Naive thymus-derived CD4-positive, alpha-beta T cell (primary cell): ENCODE measurements around the gene TCHHL1. TPM values are rescaled to one million over a fixed set of nuclear protein-coding genes. Genes with fewer than 3 reads are reported as not detected.
A peak's percentile ranks its signal among the peaks of the same experiment; 100 is the strongest.

Experiments
- ATAC-seq: fragments of 150-1000 bp; cut with Tn5 transposase; 2 replicates; pipeline ENCODE4 v1.10.0; 2021; ENCODE audit warnings: mild to moderate bottlenecking, moderate library complexity
- CTCF ChIA-PET: fragments of 350-600 bp; sonication (Branson Sonifier 250); formaldehyde crosslinking; loops from one replicate; lab custom pipeline; 2021; ENCODE audit warnings: antibody characterized with exemption; lab: Charles Lee
- POLR2A ChIA-PET: fragments of 350-600 bp; sonication (Branson Sonifier 250); formaldehyde crosslinking; loops from one replicate; lab custom pipeline; 2021; ENCODE audit warnings: antibody characterized with exemption, inconsistent platforms; lab: Charles Lee
- DNase-seq, 9 donors: peaks; one replicate each; pipeline versions ENCODE4 v3.0.0 to v3.0.0-alpha.2; 2020 to 2022; ENCODE audit warnings: mixed read lengths in 1 of 9
- H3K27ac ChIP-seq: one replicate; pipeline ENCODE4 v1.7.0; 2013; ENCODE audit warnings: mild to moderate bottlenecking, low read depth, low read length, moderate library complexity
- H3K27me3 ChIP-seq, 2 donors: one replicate each; pipeline ENCODE4 v1.7.0; 2013; ENCODE audit warnings: low read length in 2 of 2, mild to moderate bottlenecking in 2 of 2, moderate library complexity in 2 of 2; ENCODE audit not compliant: control insufficient read depth in 2 of 2, insufficient read depth in 2 of 2
- H3K36me3 ChIP-seq, 3 experiments: 1 replicate in 2 of 3; 2 replicates in 1 of 3; pipeline ENCODE4 v1.7.0; 2013; ENCODE audit warnings: low read length in 3 of 3, mild to moderate bottlenecking in 3 of 3, moderate library complexity in 1 of 3; ENCODE audit not compliant: insufficient read depth in 3 of 3, control insufficient read depth in 2 of 3
- H3K4me1 ChIP-seq, 2 donors: one replicate each; pipeline ENCODE4 v1.7.0; 2013; ENCODE audit warnings: low read length in 2 of 2, mild to moderate bottlenecking in 2 of 2, moderate library complexity in 1 of 2; ENCODE audit not compliant: control insufficient read depth in 2 of 2, insufficient read depth in 2 of 2
- H3K4me3 ChIP-seq: 2 replicates; pipeline ENCODE4 v1.7.0; 2013; ENCODE audit warnings: mild to moderate bottlenecking, low read length
- H3K9me3 ChIP-seq, 3 experiments: 1 replicate in 2 of 3; 2 replicates in 1 of 3; pipeline ENCODE4 v1.7.0; 2013; ENCODE audit warnings: low read length in 3 of 3; ENCODE audit not compliant: control insufficient read depth in 2 of 3
- H3K27ac Mint-ChIP-seq, 9 donors: one replicate each; pipeline ENCODE4 v1.8.0; 2020 to 2022; ENCODE audit warnings: mixed read lengths in 9 of 9, mild to moderate bottlenecking in 8 of 9, moderate library complexity in 5 of 9, inconsistent platforms in 2 of 9
- H3K27me3 Mint-ChIP-seq, 5 donors: one replicate each; pipeline ENCODE4 v1.8.0; 2021 to 2022; ENCODE audit warnings: mixed read lengths in 5 of 5, mild to moderate bottlenecking in 1 of 5
- H3K36me3 Mint-ChIP-seq, 5 donors: one replicate each; pipeline ENCODE4 v1.8.0; 2020 to 2022; ENCODE audit warnings: mixed read lengths in 5 of 5, mild to moderate bottlenecking in 3 of 5, inconsistent platforms in 1 of 5
- H3K4me1 Mint-ChIP-seq, 7 donors: one replicate each; pipeline ENCODE4 v1.8.0; 2020 to 2022; ENCODE audit warnings: mixed read lengths in 7 of 7, mild to moderate bottlenecking in 3 of 7, inconsistent platforms in 1 of 7
- H3K4me3 Mint-ChIP-seq, 10 donors: one replicate each; pipeline ENCODE4 v1.8.0; 2020 to 2022; ENCODE audit warnings: mild to moderate bottlenecking in 10 of 10, mixed read lengths in 10 of 10, moderate library complexity in 6 of 10, inconsistent platforms in 2 of 10
- H3K9me3 Mint-ChIP-seq, 11 donors: one replicate each; pipeline ENCODE4 v1.8.0; 2020 to 2022; ENCODE audit warnings: mixed read lengths in 11 of 11, mild to moderate bottlenecking in 4 of 11, inconsistent platforms in 1 of 11, moderate library complexity in 1 of 11
- intact Hi-C, 2 donors: fragments of 100-400 bp; cut with micrococcal nuclease; formaldehyde crosslinking; loops; one replicate each; pipeline ENCODE4 v1.15.1; 2023
- polyA plus RNA-seq, 2 donors: library from polyadenylated mRNA; unstranded; fragments of 300-500 nt; fragmentation: Illumina TruSeq; gene quantifications; one replicate each; pipeline ENCODE4 v1.2.3, GENCODE V29; 2021
- total RNA-seq, 6 experiments: library from RNA in 5 of 6; stranded (reverse) in 5 of 6; gene quantifications; 1 replicate in 5 of 6; 2 replicates in 1 of 6; pipeline ENCODE4 v1.2.3 and lab custom pipeline; 2021 to 2026

Gene TCHHL1
- total and polyA plus RNA-seq, 7 experiments from 2014 or later = not detected

GRCh38 chr1:152115344-152115743 lies 26.5 kb upstream of the TCHHL1 start, which contains the start of gene TCHH:
Gene TCHH (minus strand): TSS chr1:152115444. CDS start chr1:152114080, 1,364 bp downstream.
- CTCF ChIA-PET = no interaction called here

GRCh38 chr1:152112885-152113432 lies 24.1 kb upstream of the TCHHL1 start:
- peaks cover 0 to 5% (median 0%) of the 10 kb centered on the region in 7 donors for H3K4me1 Mint-ChIP-seq
- intact Hi-C loops = loop anchor here in 1 of 2 donors (5.0 kb wide), 1 partner anchor 66 kb away; no protein-coding TSS in a partner anchor
- DNase-seq = no peak
- no peaks in the 10 kb centered on the region for H3K9me3 ChIP-seq
- peaks cover 15 to 38% (median 19%) of the 10 kb centered on the region in 5 donors for H3K27me3 Mint-ChIP-seq
- peaks cover 23 to 27% of the 10 kb centered on the region in 2 donors for H3K4me1 ChIP-seq
- no peak overlapping the region for H3K4me3 Mint-ChIP-seq
- peaks cover 4 to 47% of the 10 kb centered on the region in 2 donors for H3K27me3 ChIP-seq
- H3K36me3 Mint-ChIP-seq = peaks cover 0 to 8% (median 0%) of the 10 kb centered on the region in 5 donors
- H3K36me3 ChIP-seq = no peaks in the 10 kb centered on the region
- no peak overlapping the region for H3K27ac Mint-ChIP-seq
- POLR2A ChIA-PET = no interaction called here
- no peak for ATAC-seq
- no peak overlapping the region for H3K27ac ChIP-seq
- CTCF ChIA-PET = interaction anchor here (0.7 kb wide), 1 partner anchor 76 kb away, joined by 3 read pairs; no protein-coding TSS in a partner anchor
- H3K4me3 ChIP-seq = peak overlapping the region; percentile 37
- H3K9me3 Mint-ChIP-seq = peaks cover 0 to 5% (median 0%) of the 10 kb centered on the region in 11 donors

More at GRCh38 chr1:152115344-152115743, 26.5 kb upstream of the TCHHL1 start, which contains the start of gene TCHH:
- peaks cover 4 to 25% of the 10 kb centered on the region in 2 donors for H3K27me3 ChIP-seq
- Mint-ChIP-seq H3K9me3 (no peaks in the 10 kb centered on the region), H3K27me3 (peaks cover 26 to 47% (median 34%) of the 10 kb centered on the region in 5 donors), H3K36me3 (peaks cover 0 to 3% (median 0%) of the 10 kb centered on the region in 5 donors), H3K4me1 (peaks cover 0 to 1% (median 0%) of the 10 kb centered on the region in 7 donors), H3K27ac (no peak within 1 kb of the TSS), H3K4me3 (no peak within 1 kb of the TSS)
- H3K4me3 ChIP-seq = no peak within 1 kb of the TSS
- intact Hi-C loops = no loop called here
- POLR2A ChIA-PET = no interaction called here
- ATAC-seq (no peak), DNase-seq (no peak)
- no peak within 1 kb of the TSS for H3K27ac ChIP-seq
- H3K9me3 ChIP-seq = no peaks in the 10 kb centered on the region
- peaks cover 4 to 9% of the 10 kb centered on the region in 2 donors for H3K4me1 ChIP-seq
- H3K36me3 ChIP-seq = no peaks in the 10 kb centered on the region

GRCh38 chr1:152112101-152112884 lies 23.4 kb upstream of the TCHHL1 start:
- ChIA-PET CTCF (interaction anchor here (0.5 to 0.7 kb wide), 3 partner anchors 77 to 322 kb away, joined by 3 to 10 read pairs (median 3); partner anchors contain the start of gene TDRKH), POLR2A (interaction anchor here (0.7 kb wide), 2 partner anchors 44 to 331 kb away, joined by 3 to 4 read pairs; no protein-coding TSS in a partner anchor)
- Histone ChIP-seq H3K9me3 (no peaks in the 10 kb centered on the region), H3K27ac (no peak overlapping the region), H3K4me3 (peak overlapping the region; percentile 37), H3K36me3 (no peaks in the 10 kb centered on the region), H3K4me1 (peaks cover 23 to 28% of the 10 kb centered on the region in 2 donors), H3K27me3 (peaks cover 4 to 52% of the 10 kb centered on the region in 2 donors)
- Mint-ChIP-seq H3K27ac (no peak overlapping the region), H3K27me3 (peaks cover 12 to 36% (median 16%) of the 10 kb centered on the region in 5 donors), H3K9me3 (peaks cover 0 to 8% (median 0%) of the 10 kb centered on the region in 11 donors), H3K4me1 (peaks cover 0 to 11% (median 0%) of the 10 kb centered on the region in 7 donors), H3K36me3 (peaks cover 0 to 13% (median 0%) of the 10 kb centered on the region in 5 donors), H3K4me3 (no peak overlapping the region)
- ATAC-seq (no peak), DNase-seq (peak in 1 of 9 donors; percentile 25)
- intact Hi-C loops = loop anchor here in 1 of 2 donors (5.0 kb wide), 1 partner anchor 65 kb away; no protein-coding TSS in a partner anchor

- ChIA-PET CTCF (interaction anchor here (0.5 to 0.7 kb wide), 2 partner anchors 259 to 321 kb away, joined by 3 to 10 read pairs; partner anchors contain the start of gene TDRKH), POLR2A (interaction anchor here (0.7 kb wide), 2 partner anchors 44 to 332 kb away, joined by 3 to 4 read pairs; no protein-coding TSS in a partner anchor)
- H3K36me3 Mint-ChIP-seq = peaks cover 0 to 13% (median 0%) of the 10 kb centered on the region in 5 donors
- H3K4me1 ChIP-seq = peaks cover 23 to 28% of the 10 kb centered on the region in 2 donors
- DNase-seq (peak in 1 of 9 donors; percentile 40), ATAC-seq (peak; percentile 8)
- H3K4me1 Mint-ChIP-seq = peaks cover 0 to 12% (median 0%) of the 10 kb centered on the region in 7 donors
- no peaks in the 10 kb centered on the region for H3K36me3 ChIP-seq
- H3K27ac ChIP-seq = no peak overlapping the region
- no peak overlapping the region for H3K27ac Mint-ChIP-seq
- intact Hi-C loops = loop anchor here in 1 of 2 donors (2.0 to 5.0 kb wide), 2 partner anchors 64 to 75 kb away; no protein-coding TSS in a partner anchor
- H3K27me3 Mint-ChIP-seq = peaks cover 5 to 28% (median 9%) of the 10 kb centered on the region in 5 donors
- no peaks in the 10 kb centered on the region for H3K9me3 ChIP-seq
- no peak overlapping the region for H3K4me3 Mint-ChIP-seq
- H3K27me3 ChIP-seq = peaks cover 4 to 55% of the 10 kb centered on the region in 2 donors
- peaks cover 0 to 8% (median 0%) of the 10 kb centered on the region in 11 donors for H3K9me3 Mint-ChIP-seq
- peak overlapping the region; percentile 63 for H3K4me3 ChIP-seq
Observed at GRCh38 chr1:152111515-152111968, 22.7 kb upstream of the TCHHL1 start.

- peak in 3 of 9 donors; percentile 10 to 42 (median 25) for DNase-seq
- H3K27me3 ChIP-seq = peaks cover 4 to 55% of the 10 kb centered on the region in 2 donors
- H3K9me3 Mint-ChIP-seq = peaks cover 0 to 8% (median 0%) of the 10 kb centered on the region in 11 donors
- H3K4me1 Mint-ChIP-seq = peaks cover 0 to 12% (median 0%) of the 10 kb centered on the region in 7 donors
- H3K36me3 ChIP-seq = no peaks in the 10 kb centered on the region
- intact Hi-C loops = loop anchor here in 1 of 2 donors (2.0 to 5.0 kb wide), 2 partner anchors 64 to 76 kb away; no protein-coding TSS in a partner anchor
- H3K27ac Mint-ChIP-seq = no peak overlapping the region
- peaks cover 3 to 28% (median 5%) of the 10 kb centered on the region in 5 donors for H3K27me3 Mint-ChIP-seq
- H3K36me3 Mint-ChIP-seq = peaks cover 0 to 10% (median 0%) of the 10 kb centered on the region in 5 donors
- H3K27ac ChIP-seq = no peak overlapping the region
- H3K9me3 ChIP-seq = no peaks in the 10 kb centered on the region
- ATAC-seq = peak; percentile 52
- H3K4me3 Mint-ChIP-seq = no peak overlapping the region
- CTCF ChIA-PET = interaction anchor here (0.9 kb wide), 1 partner anchor 76 kb away, joined by 3 read pairs; no protein-coding TSS in a partner anchor
- H3K4me1 ChIP-seq = peaks cover 23 to 28% of the 10 kb centered on the region in 2 donors
- H3K4me3 ChIP-seq = peak overlapping the region; percentile 63
- POLR2A ChIA-PET = no interaction called here
Observed at GRCh38 chr1:152110860-152111514, 22.1 kb upstream of the TCHHL1 start.
